ENCODE results near the gene TRAPPC5.

GRCh38 chr19:7678971-7679751 is 1.5 kb upstream of the TRAPPC5 start:
- TF ChIP-seq EZH2 (optimal IDR thresholded peaks at IDR 0.05; ENCODE audit: low read depth, low read length) (no peak), EZH2phosphoT487 (IDR thresholded peaks at IDR 0.05; ENCODE audit: low read length) (no peak)
- TF ChIP-seq, protein P1, sequence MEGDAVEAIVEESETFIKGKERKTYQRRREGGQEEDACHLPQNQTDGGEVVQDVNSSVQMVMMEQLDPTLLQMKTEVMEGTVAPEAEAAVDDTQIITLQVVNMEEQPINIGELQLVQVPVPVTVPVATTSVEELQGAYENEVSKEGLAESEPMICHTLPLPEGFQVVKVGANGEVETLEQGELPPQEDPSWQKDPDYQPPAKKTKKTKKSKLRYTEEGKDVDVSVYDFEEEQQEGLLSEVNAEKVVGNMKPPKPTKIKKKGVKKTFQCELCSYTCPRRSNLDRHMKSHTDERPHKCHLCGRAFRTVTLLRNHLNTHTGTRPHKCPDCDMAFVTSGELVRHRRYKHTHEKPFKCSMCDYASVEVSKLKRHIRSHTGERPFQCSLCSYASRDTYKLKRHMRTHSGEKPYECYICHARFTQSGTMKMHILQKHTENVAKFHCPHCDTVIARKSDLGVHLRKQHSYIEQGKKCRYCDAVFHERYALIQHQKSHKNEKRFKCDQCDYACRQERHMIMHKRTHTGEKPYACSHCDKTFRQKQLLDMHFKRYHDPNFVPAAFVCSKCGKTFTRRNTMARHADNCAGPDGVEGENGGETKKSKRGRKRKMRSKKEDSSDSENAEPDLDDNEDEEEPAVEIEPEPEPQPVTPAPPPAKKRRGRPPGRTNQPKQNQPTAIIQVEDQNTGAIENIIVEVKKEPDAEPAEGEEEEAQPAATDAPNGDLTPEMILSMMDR (IDR thresholded peaks at IDR 0.05; ENCODE audit: low read length) = peak; percentile 38
